OCI-LY3 (cell line): ENCODE results near the gene KCNH6.

Source experiments
- EZH2phosphoT487 ChIP-seq: fragments of 200-600 bp; shearing (Covaris generic); IDR thresholded peaks from 2 replicates; pipeline ENCODE4 v1.6.1; 2018; ENCODE audit warnings: antibody characterized with exemption, mixed run types, low read depth
- TF ChIP-seq, protein P1 (sequence below): fragments of 200-600, 300-600 bp; sonication (generic); IDR thresholded peaks from 2 replicates; pipeline ENCODE4 v1.5.1; 2014; ENCODE audit warnings: antibody characterized with exemption, low read length, low read depth

DNA sequence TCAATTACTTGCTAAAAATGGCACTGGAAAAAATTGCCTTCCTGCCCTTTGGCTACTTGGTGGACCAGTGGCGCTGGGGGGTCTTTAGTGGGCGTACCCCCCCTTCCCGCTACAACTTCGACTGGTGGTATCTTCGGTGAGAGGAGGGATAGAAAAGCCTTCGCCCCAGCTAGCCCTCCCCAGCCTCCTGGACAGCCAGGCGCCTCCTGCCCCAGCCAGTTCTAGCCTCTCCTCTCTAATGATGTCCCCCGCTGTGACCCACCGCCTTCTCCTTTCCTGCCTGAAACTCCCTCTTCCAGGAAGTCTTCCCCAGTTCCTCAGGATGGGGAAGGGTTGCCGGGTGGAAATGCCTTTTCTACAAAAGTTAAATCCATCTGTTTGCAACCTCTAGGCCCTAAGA is 40.1 kb upstream of the KCNH6 start:
- TF ChIP-seq, protein P1, sequence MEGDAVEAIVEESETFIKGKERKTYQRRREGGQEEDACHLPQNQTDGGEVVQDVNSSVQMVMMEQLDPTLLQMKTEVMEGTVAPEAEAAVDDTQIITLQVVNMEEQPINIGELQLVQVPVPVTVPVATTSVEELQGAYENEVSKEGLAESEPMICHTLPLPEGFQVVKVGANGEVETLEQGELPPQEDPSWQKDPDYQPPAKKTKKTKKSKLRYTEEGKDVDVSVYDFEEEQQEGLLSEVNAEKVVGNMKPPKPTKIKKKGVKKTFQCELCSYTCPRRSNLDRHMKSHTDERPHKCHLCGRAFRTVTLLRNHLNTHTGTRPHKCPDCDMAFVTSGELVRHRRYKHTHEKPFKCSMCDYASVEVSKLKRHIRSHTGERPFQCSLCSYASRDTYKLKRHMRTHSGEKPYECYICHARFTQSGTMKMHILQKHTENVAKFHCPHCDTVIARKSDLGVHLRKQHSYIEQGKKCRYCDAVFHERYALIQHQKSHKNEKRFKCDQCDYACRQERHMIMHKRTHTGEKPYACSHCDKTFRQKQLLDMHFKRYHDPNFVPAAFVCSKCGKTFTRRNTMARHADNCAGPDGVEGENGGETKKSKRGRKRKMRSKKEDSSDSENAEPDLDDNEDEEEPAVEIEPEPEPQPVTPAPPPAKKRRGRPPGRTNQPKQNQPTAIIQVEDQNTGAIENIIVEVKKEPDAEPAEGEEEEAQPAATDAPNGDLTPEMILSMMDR: no peak
- no peak for TF ChIP-seq EZH2phosphoT487
